A549 (cell line): ENCODE measurements around the gene NRSN2. TPM values are rescaled to one million over a fixed set of nuclear protein-coding genes. Genes with fewer than 3 reads are reported as not detected.
A peak's percentile ranks its signal among the peaks of the same experiment; 100 is the strongest.

Experiments
- ATAC-seq, 2 experiments: fragments of 200-7000 bp in 1 of 2; fragments of >200 bp in 1 of 2; cut with Nextera tagmentation in 1 of 2; cut with Tn5 transposase in 1 of 2; 3 replicates each; pipeline versions ENCODE4 v1.8.0 to v1.9.1; 2018 to 2020; ENCODE audit warnings: mild to moderate bottlenecking in 1 of 2, moderate library complexity in 1 of 2
- CTCF ChIA-PET: fragments of 300-600 bp; sonication (Branson Sonifier 250); formaldehyde crosslinking; extraction: SDS; loops from one replicate; lab custom pipeline; 2021; ENCODE audit warnings: antibody characterized with exemption, inconsistent platforms; lab: Yijun Ruan, JAX
- POLR2A ChIA-PET: fragments of 350-600 bp; formaldehyde crosslinking; extraction: SDS; loops from one replicate; lab custom pipeline; 2021; ENCODE audit warnings: antibody characterized with exemption, inconsistent platforms; lab: Yijun Ruan, JAX
- DNase-seq, 2 experiments: peaks; one replicate each; pipeline versions ENCODE4 v3.0.0 to v3.0.0-alpha.2; 2011 to 2016; ENCODE audit warnings: low read depth in 1 of 2, low spot score in 1 of 2
- FAIRE-seq: peaks from 2 replicates; lab custom pipeline; 2011; peaks lifted over from hg19 to GRCh38; lab: Jason Lieb, UNC
- H3K27ac ChIP-seq, 2 experiments: fragments of >200 bp; sonication (Bioruptor Twin); formaldehyde crosslinking; 3 replicates each; pipeline ENCODE4 v1.5.1; 2016 to 2017
- H3K4me1 ChIP-seq: fragments of >200 bp; sonication (Bioruptor Twin); formaldehyde crosslinking; 3 replicates; pipeline ENCODE4 v1.6.1; 2016
- H3K4me2 ChIP-seq: fragments of >200 bp; sonication (Bioruptor Twin); formaldehyde crosslinking; 3 replicates; pipeline ENCODE4 v1.6.1; 2016
- H3K4me3 ChIP-seq: fragments of >200 bp; sonication (Bioruptor Twin); formaldehyde crosslinking; 3 replicates; pipeline ENCODE4 v1.5.1; 2016
- H3K9me3 ChIP-seq: fragments of >200 bp; sonication (Bioruptor Twin); formaldehyde crosslinking; 3 replicates; pipeline ENCODE4 v1.6.1; 2016
- CBX8 ChIP-seq: fragments of 200-600 bp; sonication (generic); IDR thresholded peaks from 2 replicates; pipeline ENCODE4 v1.6.1; 2016
- CEBPB ChIP-seq, 2 experiments: fragments of >200 bp in 1 of 2; sonication (Bioruptor Twin) in 1 of 2; formaldehyde crosslinking in 1 of 2; IDR thresholded peaks; 2 replicates each; pipeline ENCODE4 v1.6.1; 2012 to 2016
- EHF ChIP-seq: fragments of 250-450 bp; sonication (Bioruptor Pico); IDR thresholded peaks from 2 replicates; pipeline ENCODE4 v1.5.0; 2020; ENCODE audit warnings: mild to moderate bottlenecking
- EP300 ChIP-seq, 2 experiments: fragments of >200 bp; sonication (Bioruptor Twin); formaldehyde crosslinking; IDR thresholded peaks; 2 replicates in 1 of 2; 3 replicates in 1 of 2; pipeline ENCODE4 v1.6.1; 2016 to 2017
- FOXS1 ChIP-seq: fragments of 250-450 bp; sonication (Bioruptor Pico); IDR thresholded peaks from 2 replicates; pipeline ENCODE4 v1.5.0; 2020; ENCODE audit warnings: mild to moderate bottlenecking, moderate library complexity
- GATA3 ChIP-seq: IDR thresholded peaks from 2 replicates; pipeline ENCODE4 v1.6.1; 2012; ENCODE audit warnings: borderline replicate concordance
- JUN ChIP-seq, 2 experiments: fragments of >200 bp; sonication (Bioruptor Twin); formaldehyde crosslinking; IDR thresholded peaks; 2 replicates in 1 of 2; 3 replicates in 1 of 2; pipeline ENCODE4 v1.6.1; 2016 to 2017
- JUNB ChIP-seq: fragments of >200 bp; sonication (Bioruptor Twin); formaldehyde crosslinking; IDR thresholded peaks from 2 replicates; pipeline ENCODE4 v1.6.1; 2016
- KDM1A ChIP-seq: fragments of 200-600 bp; sonication (generic); IDR thresholded peaks from 2 replicates; pipeline ENCODE4 v1.6.1; 2016; ENCODE audit warnings: low read depth, mild to moderate bottlenecking
- NFE2L2 ChIP-seq: fragments of 150-350 bp; conservative IDR thresholded peaks from 2 replicates; pipeline ENCODE4 v1.6.1; 2014; ENCODE audit warnings: low read length
- NPAS2 ChIP-seq: fragments of 250-450 bp; sonication (Bioruptor Pico); IDR thresholded peaks from 2 replicates; pipeline ENCODE4 v1.8.0; 2022; ENCODE audit warnings: mild to moderate bottlenecking, moderate library complexity, borderline replicate concordance
- PHF8 ChIP-seq: fragments of 200-600 bp; sonication (generic); IDR thresholded peaks from 2 replicates; pipeline ENCODE4 v1.6.1; 2016; ENCODE audit warnings: low read depth, mild to moderate bottlenecking, antibody characterized with exemption, moderate library complexity, borderline replicate concordance
- POLR2A ChIP-seq: IDR thresholded peaks from 2 replicates; pipeline ENCODE4 v1.6.1; 2012; ENCODE audit warnings: mild to moderate bottlenecking, low read length
- RNF2 ChIP-seq: fragments of 200-600 bp; sonication (generic); IDR thresholded peaks from 2 replicates; pipeline ENCODE4 v1.6.1; 2016; ENCODE audit warnings: low read depth, mild to moderate bottlenecking, antibody characterized with exemption, moderate library complexity, borderline replicate concordance
- TP53 ChIP-seq: fragments of 250-450 bp; sonication (Bioruptor Pico); IDR thresholded peaks from 2 replicates; pipeline ENCODE4 v1.5.0; 2021; ENCODE audit warnings: mild to moderate bottlenecking, moderate library complexity
- ZFP36 ChIP-seq: fragments of 450-650 bp; IDR thresholded peaks from 2 replicates; pipeline ENCODE4 v1.6.1; 2014; ENCODE audit warnings: borderline replicate concordance; ENCODE audit not compliant: partially characterized antibody
- ZNF302 ChIP-seq: fragments of 250-450 bp; sonication (Bioruptor Pico); IDR thresholded peaks from 2 replicates; pipeline ENCODE4 v1.9.0; 2021; ENCODE audit warnings: inconsistent platforms, mild to moderate bottlenecking, moderate library complexity
- WGBS: methylation state at CpG from one replicate; pipeline ENCODE4 v1.1.6; 2017; ENCODE audit errors: missing lambda C conversion rate; 5-methylcytosine and 5-hydroxymethylcytosine counted together
- polyA minus RNA-seq: library from RNA; depleted of rRNA, polyadenylated mRNA; stranded (reverse); fragments of >200 nt; gene quantifications from 2 replicates; pipeline ENCODE4 v1.2.3, GENCODE V29; 2011; rRNA and poly(A)+ RNA removed
- polyA plus RNA-seq, 4 experiments: library from polyadenylated mRNA; depleted of rRNA in 3 of 4; stranded (reverse); fragments of >200 nt; fragmentation: RNase III in 1 of 4; extraction: RNeasy Plus Mini Kit Qiagen cat#74134 plus additional on column Dnase treatment in 1 of 4; gene quantifications; 2 replicates in 3 of 4; 3 replicates in 1 of 4; pipeline ENCODE4 v1.2.3, GENCODE V29; 2011 to 2017
- TF ChIP-seq, protein P1 (sequence below): fragments of 150-350 bp; IDR thresholded peaks from 2 replicates; pipeline ENCODE4 v1.6.1; 2014; ENCODE audit warnings: low read depth, mild to moderate bottlenecking, low read length
- TF ChIP-seq, protein P2 (sequence below): IDR thresholded peaks from 2 replicates; pipeline ENCODE4 v1.6.1; 2012; ENCODE audit warnings: low read depth, borderline replicate concordance
- TF ChIP-seq, protein P3 (sequence below): IDR thresholded peaks from 2 replicates; pipeline ENCODE4 v1.6.1; 2012
- TF ChIP-seq, protein P4 (sequence below): fragments of >200 bp; sonication (Bioruptor Twin); formaldehyde crosslinking; IDR thresholded peaks from 3 replicates; pipeline ENCODE4 v1.6.1; 2016
- TF ChIP-seq, protein P5 (sequence below): fragments of 250-450 bp; sonication (Bioruptor Pico); IDR thresholded peaks from 2 replicates; pipeline ENCODE4 v1.5.0; 2020; ENCODE audit warnings: low read depth, mild to moderate bottlenecking, moderate library complexity
- TF ChIP-seq, protein P6 (sequence below): fragments of 450-650 bp; IDR thresholded peaks from 2 replicates; pipeline ENCODE4 v1.6.1; 2014; ENCODE audit warnings: antibody characterized with exemption

Gene NRSN2, protein sequence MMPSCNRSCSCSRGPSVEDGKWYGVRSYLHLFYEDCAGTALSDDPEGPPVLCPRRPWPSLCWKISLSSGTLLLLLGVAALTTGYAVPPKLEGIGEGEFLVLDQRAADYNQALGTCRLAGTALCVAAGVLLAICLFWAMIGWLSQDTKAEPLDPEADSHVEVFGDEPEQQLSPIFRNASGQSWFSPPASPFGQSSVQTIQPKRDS
- polyA plus RNA-seq (2011; rRNA removed): 40.5 and 47.5 TPM in 2 replicates
- polyA plus RNA-seq (2012; cell fraction: cytosol; rRNA removed): 103 and 115 TPM in 2 replicates
- 84.2 and 135 TPM in 2 replicates for polyA plus RNA-seq (2012; cell fraction: nucleus; rRNA removed)
- polyA plus RNA-seq (2017; fragmentation: RNase III; extraction: RNeasy Plus Mini Kit Qiagen cat#74134 plus additional on column Dnase treatment): 59.6 to 74.8 TPM (median 74.3 TPM) in 3 replicates
- 36.5 and 42.2 TPM in 2 replicates for polyA minus RNA-seq

DNA sequence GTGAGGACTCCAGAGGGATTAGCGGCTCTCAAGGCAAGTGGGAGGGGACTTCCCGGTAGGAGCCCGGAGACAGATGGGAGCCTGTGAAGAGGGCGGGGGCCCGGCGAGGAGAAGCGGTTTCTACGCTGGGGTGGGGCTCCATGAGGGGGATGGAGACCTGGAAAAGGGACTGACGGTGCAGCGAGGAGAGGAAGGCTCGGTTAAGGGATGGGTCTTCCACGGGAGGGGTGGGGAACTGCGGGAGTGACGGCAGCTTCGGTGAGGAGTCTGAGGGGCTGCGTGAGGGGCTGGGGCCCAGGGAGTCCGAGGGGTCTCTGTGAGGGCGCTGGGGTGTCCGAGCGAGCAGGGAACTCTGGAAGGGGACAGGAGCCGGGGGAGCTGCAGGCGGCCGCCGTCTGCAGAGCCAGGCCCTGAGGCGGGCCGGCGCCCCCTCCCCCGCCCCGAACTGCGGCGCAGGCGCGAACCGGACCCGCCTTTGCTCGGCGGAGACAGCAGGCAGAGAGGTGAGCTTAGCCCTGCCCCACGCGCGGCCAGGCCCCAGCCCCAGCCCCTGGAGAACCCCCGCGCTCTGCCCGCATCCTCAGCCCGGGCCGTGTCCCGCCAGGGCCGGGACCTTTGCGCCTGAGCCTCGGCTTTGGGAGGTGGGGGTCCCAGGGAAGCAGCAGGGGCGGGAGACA lies at the start of gene NRSN2:
NRSN2 (plus strand) TSS at position 472 of the 677 bp plus-strand sequence. CDS start 2,533 bp downstream, outside the sequence.
- ChIA-PET CTCF (interaction anchor here (1.0 to 50.3 kb wide), 8 partner anchors 7 to 393 kb away, joined by 3 to 1229 read pairs (median 7); partner anchors contain the start of genes TBC1D20 and TRIB3), POLR2A (interaction anchor here (0.6 to 2.9 kb wide), 19 partner anchors 9 to 197 kb away, joined by 3 to 30 read pairs (median 4); partner anchors contain the start of genes CSNK2A1, RBCK1, SOX12 and TRIB3)
- peak within 1 kb of the TSS; percentile 66 for H3K4me3 ChIP-seq
- H3K27ac ChIP-seq: peak within 1 kb of the TSS; percentile 82 to 93
- H3K9me3 ChIP-seq: peaks cover 29% of the 10 kb centered on the region
- peaks cover 15% of the 10 kb centered on the region for H3K4me1 ChIP-seq
- 2% methylated on average over 29 of the region's 50 CpGs for WGBS
- peak; percentile 77 to 89 for DNase-seq
- peak; percentile 78 to 85 for ATAC-seq
- TF ChIP-seq PHF8 (peak; percentile 71; the same call in 1 of the 2 replicates), ZNF302 (CRISPR knock-in tag) (no peak), EHF (CRISPR knock-in tag) (0 out of 2 replicates have a peak, but pooled peaks have one; percentile 15), POLR2A (peak; percentile 73), FOXS1 (no peak), TP53 (CRISPR knock-in tag) (0 out of 2 replicates have a peak, but pooled peaks have one; percentile 39), JUNB (no peak), EP300 (IDR thresholded peaks at IDR 0.05) (no peak)
- TF ChIP-seq, protein P1, sequence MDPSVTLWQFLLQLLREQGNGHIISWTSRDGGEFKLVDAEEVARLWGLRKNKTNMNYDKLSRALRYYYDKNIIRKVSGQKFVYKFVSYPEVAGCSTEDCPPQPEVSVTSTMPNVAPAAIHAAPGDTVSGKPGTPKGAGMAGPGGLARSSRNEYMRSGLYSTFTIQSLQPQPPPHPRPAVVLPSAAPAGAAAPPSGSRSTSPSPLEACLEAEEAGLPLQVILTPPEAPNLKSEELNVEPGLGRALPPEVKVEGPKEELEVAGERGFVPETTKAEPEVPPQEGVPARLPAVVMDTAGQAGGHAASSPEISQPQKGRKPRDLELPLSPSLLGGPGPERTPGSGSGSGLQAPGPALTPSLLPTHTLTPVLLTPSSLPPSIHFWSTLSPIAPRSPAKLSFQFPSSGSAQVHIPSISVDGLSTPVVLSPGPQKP: no peak
- TF ChIP-seq, protein P2, sequence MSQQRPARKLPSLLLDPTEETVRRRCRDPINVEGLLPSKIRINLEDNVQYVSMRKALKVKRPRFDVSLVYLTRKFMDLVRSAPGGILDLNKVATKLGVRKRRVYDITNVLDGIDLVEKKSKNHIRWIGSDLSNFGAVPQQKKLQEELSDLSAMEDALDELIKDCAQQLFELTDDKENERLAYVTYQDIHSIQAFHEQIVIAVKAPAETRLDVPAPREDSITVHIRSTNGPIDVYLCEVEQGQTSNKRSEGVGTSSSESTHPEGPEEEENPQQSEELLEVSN: peak; percentile 74; the same call in 1 of the 2 replicates
- TF ChIP-seq, protein P3, sequence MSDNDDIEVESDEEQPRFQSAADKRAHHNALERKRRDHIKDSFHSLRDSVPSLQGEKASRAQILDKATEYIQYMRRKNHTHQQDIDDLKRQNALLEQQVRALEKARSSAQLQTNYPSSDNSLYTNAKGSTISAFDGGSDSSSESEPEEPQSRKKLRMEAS: peak; percentile 73
- TF ChIP-seq, protein P4, sequence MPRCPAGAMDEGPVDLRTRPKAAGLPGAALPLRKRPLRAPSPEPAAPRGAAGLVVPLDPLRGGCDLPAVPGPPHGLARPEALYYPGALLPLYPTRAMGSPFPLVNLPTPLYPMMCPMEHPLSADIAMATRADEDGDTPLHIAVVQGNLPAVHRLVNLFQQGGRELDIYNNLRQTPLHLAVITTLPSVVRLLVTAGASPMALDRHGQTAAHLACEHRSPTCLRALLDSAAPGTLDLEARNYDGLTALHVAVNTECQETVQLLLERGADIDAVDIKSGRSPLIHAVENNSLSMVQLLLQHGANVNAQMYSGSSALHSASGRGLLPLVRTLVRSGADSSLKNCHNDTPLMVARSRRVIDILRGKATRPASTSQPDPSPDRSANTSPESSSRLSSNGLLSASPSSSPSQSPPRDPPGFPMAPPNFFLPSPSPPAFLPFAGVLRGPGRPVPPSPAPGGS: peak; percentile 34; the same call in 1 of the 3 replicates
- no peak for FAIRE-seq
- H3K4me2 ChIP-seq: peak within 1 kb of the TSS; percentile 87

DNA sequence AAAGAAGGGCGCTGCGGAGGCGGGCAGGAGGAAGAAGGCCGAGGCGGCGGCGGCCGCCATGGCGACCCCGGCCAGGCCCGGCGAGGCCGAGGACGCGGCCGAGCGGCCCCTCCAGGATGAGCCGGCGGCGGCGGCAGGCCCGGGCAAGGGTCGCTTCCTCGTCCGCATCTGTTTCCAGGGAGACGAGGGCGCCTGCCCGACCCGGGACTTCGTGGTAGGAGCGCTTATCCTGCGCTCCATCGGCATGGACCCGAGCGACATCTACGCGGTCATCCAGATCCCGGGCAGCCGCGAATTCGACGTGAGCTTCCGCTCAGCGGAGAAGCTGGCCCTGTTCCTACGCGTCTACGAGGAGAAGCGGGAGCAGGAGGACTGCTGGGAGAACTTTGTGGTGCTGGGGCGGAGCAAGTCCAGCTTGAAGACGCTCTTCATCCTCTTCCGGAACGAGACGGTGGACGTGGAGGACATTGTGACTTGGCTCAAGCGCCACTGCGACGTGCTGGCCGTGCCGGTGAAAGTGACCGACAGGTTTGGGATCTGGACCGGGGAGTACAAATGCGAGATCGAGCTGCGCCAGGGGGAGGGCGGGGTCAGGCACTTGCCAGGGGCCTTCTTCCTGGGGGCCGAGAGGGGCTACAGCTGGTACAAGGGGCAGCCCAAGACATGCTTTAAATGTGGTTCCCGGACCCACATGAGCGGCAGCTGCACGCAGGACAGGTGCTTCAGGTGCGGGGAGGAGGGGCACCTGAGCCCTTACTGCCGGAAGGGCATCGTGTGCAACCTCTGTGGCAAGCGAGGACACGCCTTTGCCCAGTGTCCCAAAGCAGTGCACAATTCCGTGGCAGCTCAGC lies 48.8 kb upstream of the NRSN2 start:
- Histone ChIP-seq H3K4me2 (peak overlapping the region; percentile 84), H3K9me3 (no peaks in the 10 kb centered on the region), H3K27ac (peak overlapping the region; percentile 95 to 97), H3K4me3 (peak overlapping the region; percentile 75), H3K4me1 (peaks cover 33% of the 10 kb centered on the region)
- ChIA-PET POLR2A (interaction anchor here (0.7 to 6.0 kb wide), 5 partner anchors 11 to 48 kb away, joined by 3 to 69 read pairs (median 3); partner anchors contain the start of gene SOX12), CTCF (interaction anchor here (1.0 to 11.0 kb wide), 3 partner anchors 11 to 55 kb away, joined by 4 to 111 read pairs (median 5); no protein-coding TSS in a partner anchor)
- DNase-seq (peak; percentile 59 to 83), ATAC-seq (peak; percentile 53 to 58), FAIRE-seq (peak; percentile 18)
- 2% methylated on average over 53 of the region's 75 CpGs for WGBS
- TF ChIP-seq KDM1A: no peak
- TF ChIP-seq, protein P5, sequence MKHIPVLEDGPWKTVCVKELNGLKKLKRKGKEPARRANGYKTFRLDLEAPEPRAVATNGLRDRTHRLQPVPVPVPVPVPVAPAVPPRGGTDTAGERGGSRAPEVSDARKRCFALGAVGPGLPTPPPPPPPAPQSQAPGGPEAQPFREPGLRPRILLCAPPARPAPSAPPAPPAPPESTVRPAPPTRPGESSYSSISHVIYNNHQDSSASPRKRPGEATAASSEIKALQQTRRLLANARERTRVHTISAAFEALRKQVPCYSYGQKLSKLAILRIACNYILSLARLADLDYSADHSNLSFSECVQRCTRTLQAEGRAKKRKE (CRISPR knock-in tag): 0 out of 2 replicates have a peak, but pooled peaks have one; percentile 32
- TF ChIP-seq, protein P6, sequence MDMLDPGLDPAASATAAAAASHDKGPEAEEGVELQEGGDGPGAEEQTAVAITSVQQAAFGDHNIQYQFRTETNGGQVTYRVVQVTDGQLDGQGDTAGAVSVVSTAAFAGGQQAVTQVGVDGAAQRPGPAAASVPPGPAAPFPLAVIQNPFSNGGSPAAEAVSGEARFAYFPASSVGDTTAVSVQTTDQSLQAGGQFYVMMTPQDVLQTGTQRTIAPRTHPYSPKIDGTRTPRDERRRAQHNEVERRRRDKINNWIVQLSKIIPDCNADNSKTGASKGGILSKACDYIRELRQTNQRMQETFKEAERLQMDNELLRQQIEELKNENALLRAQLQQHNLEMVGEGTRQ: no peak
- peak; percentile 49; the same call in 1 of the 2 replicates for TF ChIP-seq RNF2
- TF ChIP-seq NPAS2 (CRISPR knock-in tag): no peak
- TF ChIP-seq, protein P3: peak; percentile 50; the same call in 1 of the 2 replicates
- TF ChIP-seq NFE2L2: no peak
- no peak for TF ChIP-seq ZNF302 (CRISPR knock-in tag)
- TF ChIP-seq, protein P2: no peak; the same call in 1 of the 2 replicates
- peak; percentile 63 for TF ChIP-seq PHF8
- TF ChIP-seq JUN (IDR thresholded peaks at IDR 0.05): peak in 1 of 2 experiments; percentile 43; a peak in 2 of 5 replicates
- TF ChIP-seq POLR2A: peak; percentile 54; the same call in 1 of the 2 replicates
- no peak for TF ChIP-seq FOXS1
- no peak for TF ChIP-seq ZFP36
- TF ChIP-seq GATA3: no peak
- TF ChIP-seq CBX8: no peak
- TF ChIP-seq CEBPB (IDR thresholded peaks at IDR 0.05): no peak
